ENCODE measurements around the gene FRMD4A.

FRMD4A gene

GRCh38 chr10:13701157-13701919 lies 629.4 kb downstream of the FRMD4A start:
- no peaks in the 10 kb centered on the region for H3K9me3 ChIP-seq (ENCODE audit: severe bottlenecking)

GRCh38 chr10:13700473-13701144 lies 630.1 kb downstream of the FRMD4A start:
- Histone ChIP-seq H3K27ac (ENCODE audit: poor library complexity, severe bottlenecking) (no peak overlapping the region), H3K4me1 (ENCODE audit: insufficient read depth, poor library complexity, severe bottlenecking) (peaks cover 6% of the 10 kb centered on the region), H3K36me3 (ENCODE audit: low read depth) (peaks cover 3% of the 10 kb centered on the region; the same call in 1 of the 2 replicates), H3K27me3 (ENCODE audit: insufficient read depth, poor library complexity, severe bottlenecking) (no peaks in the 10 kb centered on the region), H3K4me3 (ENCODE audit: severe bottlenecking) (no peak overlapping the region), H3K9me3 (ENCODE audit: severe bottlenecking) (no peaks in the 10 kb centered on the region)
- DNase-seq (ENCODE audit: low spot score) (no peak), ATAC-seq (ENCODE audit: low read depth) (no peak)
- TF ChIP-seq CTCF (IDR thresholded peaks at IDR 0.05; ENCODE audit: poor library complexity, severe bottlenecking), result no peak

More at GRCh38 chr10:13701157-13701919, 629.4 kb downstream of the FRMD4A start:
- H3K27ac ChIP-seq (ENCODE audit: poor library complexity, severe bottlenecking), result no peak overlapping the region
- no peak for TF ChIP-seq CTCF (IDR thresholded peaks at IDR 0.05; ENCODE audit: poor library complexity, severe bottlenecking)
- H3K4me3 ChIP-seq (ENCODE audit: severe bottlenecking), result no peak overlapping the region
- peaks cover 6% of the 10 kb centered on the region for H3K4me1 ChIP-seq (ENCODE audit: insufficient read depth, poor library complexity, severe bottlenecking)
- H3K36me3 ChIP-seq (ENCODE audit: low read depth), result peaks cover 3% of the 10 kb centered on the region; the same call in 1 of the 2 replicates
- ATAC-seq (ENCODE audit: low read depth) (no peak), DNase-seq (ENCODE audit: low spot score) (no peak)
- no peaks in the 10 kb centered on the region for H3K27me3 ChIP-seq (ENCODE audit: insufficient read depth, poor library complexity, severe bottlenecking)

- Histone ChIP-seq H3K4me1 (ENCODE audit: insufficient read depth, poor library complexity, severe bottlenecking) (peaks cover 6% of the 10 kb centered on the region), H3K36me3 (ENCODE audit: low read depth) (peaks cover 3% of the 10 kb centered on the region; the same call in 1 of the 2 replicates), H3K27ac (ENCODE audit: poor library complexity, severe bottlenecking) (peak overlapping the region; percentile 40), H3K9me3 (ENCODE audit: severe bottlenecking) (no peaks in the 10 kb centered on the region), H3K27me3 (ENCODE audit: insufficient read depth, poor library complexity, severe bottlenecking) (no peaks in the 10 kb centered on the region), H3K4me3 (ENCODE audit: severe bottlenecking) (no peak overlapping the region)
- TF ChIP-seq CTCF (IDR thresholded peaks at IDR 0.05; ENCODE audit: poor library complexity, severe bottlenecking), result no peak
- ATAC-seq (ENCODE audit: low read depth) (no peak), DNase-seq (ENCODE audit: low spot score) (no peak)
Measured at GRCh38 chr10:13699216-13699615, 631.5 kb downstream of the FRMD4A start.

- H3K27ac ChIP-seq (ENCODE audit: poor library complexity, severe bottlenecking), result peak overlapping the region; percentile 40
- peak; percentile 87 for ATAC-seq (ENCODE audit: low read depth)
- H3K27me3 ChIP-seq (ENCODE audit: insufficient read depth, poor library complexity, severe bottlenecking), result no peaks in the 10 kb centered on the region
- no peak overlapping the region for H3K4me3 ChIP-seq (ENCODE audit: severe bottlenecking)
- TF ChIP-seq CTCF (IDR thresholded peaks at IDR 0.05; ENCODE audit: poor library complexity, severe bottlenecking), result no peak
- H3K4me1 ChIP-seq (ENCODE audit: insufficient read depth, poor library complexity, severe bottlenecking), result peaks cover 6% of the 10 kb centered on the region
- H3K36me3 ChIP-seq (ENCODE audit: low read depth), result peaks cover 3% of the 10 kb centered on the region; the same call in 1 of the 2 replicates
- DNase-seq (ENCODE audit: low spot score), result no peak
- no peaks in the 10 kb centered on the region for H3K9me3 ChIP-seq (ENCODE audit: severe bottlenecking)
Measured at GRCh38 chr10:13698217-13698616, 632.5 kb downstream of the FRMD4A start.
